CD4-positive, alpha-beta T cell (primary cell): ENCODE data around the gene RPN2. TPM values are rescaled to one million over a fixed set of nuclear protein-coding genes. Genes with fewer than 3 reads are reported as not detected.

Source experiments
- ATAC-seq: fragments of 200-7000 bp; cut with Tn5 transposase; one replicate; pipeline ENCODE4 v1.10.0; 2022; ENCODE audit warnings: mild to moderate bottlenecking; ENCODE audit not compliant: poor library complexity
- CTCF ChIA-PET: fragments of 350-600 bp; sonication (Branson Sonifier 250); formaldehyde crosslinking; loops from one replicate; lab custom pipeline; 2021; ENCODE audit warnings: antibody characterized with exemption, inconsistent platforms; lab: Charles Lee
- POLR2A ChIA-PET: fragments of 350-600 bp; sonication (Branson Sonifier 250); formaldehyde crosslinking; loops from one replicate; lab custom pipeline; 2021; ENCODE audit warnings: antibody characterized with exemption, inconsistent platforms; lab: Charles Lee
- DNase-seq, 14 experiments: peaks; one replicate each; pipeline ENCODE4 v3.0.0-alpha.2; 2013 to 2020; ENCODE audit warnings: mixed read lengths in 2 of 14
- H3K27ac ChIP-seq, 2 donors: one replicate each; pipeline versions ENCODE4 v1.5.1 to v1.7.0; 2013; ENCODE audit warnings: low read length in 2 of 2, low read depth in 1 of 2, mild to moderate bottlenecking in 1 of 2
- H3K27me3 ChIP-seq, 2 experiments: 1 replicate in 1 of 2; 2 replicates in 1 of 2; pipeline versions ENCODE4 v1.6.1 to v1.7.0; 2013; ENCODE audit warnings: low read length in 2 of 2, control low read depth in 1 of 2, mild to moderate bottlenecking in 1 of 2, moderate library complexity in 1 of 2; ENCODE audit not compliant: insufficient read depth in 2 of 2, control insufficient read depth in 1 of 2
- H3K36me3 ChIP-seq: one replicate; pipeline ENCODE4 v1.6.1; 2013; ENCODE audit warnings: low read length, control low read depth; ENCODE audit not compliant: insufficient read depth
- H3K4me1 ChIP-seq: one replicate; pipeline ENCODE4 v1.6.1; 2013; ENCODE audit warnings: low read length, control low read depth; ENCODE audit not compliant: insufficient read depth
- H3K4me3 ChIP-seq: one replicate; pipeline ENCODE4 v1.5.1; 2013; ENCODE audit warnings: mild to moderate bottlenecking, low read length, moderate library complexity
- H3K9me3 ChIP-seq, 2 experiments: 1 replicate in 1 of 2; 2 replicates in 1 of 2; pipeline versions ENCODE4 v1.6.1 to v1.7.0; 2013; ENCODE audit warnings: low read length in 2 of 2, mild to moderate bottlenecking in 2 of 2, control low read depth in 1 of 2, moderate library complexity in 1 of 2; ENCODE audit not compliant: control insufficient read depth in 1 of 2, insufficient read depth in 1 of 2
- H3K27ac Mint-ChIP-seq: one replicate; pipeline ENCODE4 v1.8.0; 2020; ENCODE audit warnings: mixed read lengths
- H3K27me3 Mint-ChIP-seq: one replicate; pipeline ENCODE4 v1.8.0; 2021; ENCODE audit warnings: mixed read lengths
- H3K36me3 Mint-ChIP-seq: one replicate; pipeline ENCODE4 v1.8.0; 2021; ENCODE audit warnings: low read depth, mixed read lengths
- H3K4me1 Mint-ChIP-seq: one replicate; pipeline ENCODE4 v1.8.0; 2021; ENCODE audit warnings: low read depth, mixed read lengths
- H3K4me3 Mint-ChIP-seq: one replicate; pipeline ENCODE4 v1.8.0; 2020; ENCODE audit warnings: mild to moderate bottlenecking, mixed read lengths
- H3K9me3 Mint-ChIP-seq: one replicate; pipeline ENCODE4 v1.8.0; 2020; ENCODE audit warnings: mixed read lengths
- intact Hi-C, 2 experiments: fragments of 100-400 bp; cut with DNase I in 1 of 2; cut with micrococcal nuclease in 1 of 2; formaldehyde crosslinking; loops; one replicate each; pipeline versions ENCODE4 v1.15.1 to v1.9.0; 2023 to 2025; cut with DNase I, micrococcal nuclease
- total RNA-seq, 174 experiments: library from RNA in 2 of 174; stranded (reverse) in 2 of 174; gene quantifications; one replicate each; pipeline ENCODE4 v1.2.3 and lab custom pipeline; 2021 to 2026
- TF ChIP-seq, protein P1 (sequence below): fragments of 200-600 bp; IDR thresholded peaks from one replicate; pipeline ENCODE4 v1.8.0; 2022; ENCODE audit warnings: antibody characterized with exemption, mild to moderate bottlenecking

RPN2 gene
- total RNA-seq, 2 experiments from 2014 or later: 62.8 to 65.8 TPM

- TF ChIP-seq, protein P1, sequence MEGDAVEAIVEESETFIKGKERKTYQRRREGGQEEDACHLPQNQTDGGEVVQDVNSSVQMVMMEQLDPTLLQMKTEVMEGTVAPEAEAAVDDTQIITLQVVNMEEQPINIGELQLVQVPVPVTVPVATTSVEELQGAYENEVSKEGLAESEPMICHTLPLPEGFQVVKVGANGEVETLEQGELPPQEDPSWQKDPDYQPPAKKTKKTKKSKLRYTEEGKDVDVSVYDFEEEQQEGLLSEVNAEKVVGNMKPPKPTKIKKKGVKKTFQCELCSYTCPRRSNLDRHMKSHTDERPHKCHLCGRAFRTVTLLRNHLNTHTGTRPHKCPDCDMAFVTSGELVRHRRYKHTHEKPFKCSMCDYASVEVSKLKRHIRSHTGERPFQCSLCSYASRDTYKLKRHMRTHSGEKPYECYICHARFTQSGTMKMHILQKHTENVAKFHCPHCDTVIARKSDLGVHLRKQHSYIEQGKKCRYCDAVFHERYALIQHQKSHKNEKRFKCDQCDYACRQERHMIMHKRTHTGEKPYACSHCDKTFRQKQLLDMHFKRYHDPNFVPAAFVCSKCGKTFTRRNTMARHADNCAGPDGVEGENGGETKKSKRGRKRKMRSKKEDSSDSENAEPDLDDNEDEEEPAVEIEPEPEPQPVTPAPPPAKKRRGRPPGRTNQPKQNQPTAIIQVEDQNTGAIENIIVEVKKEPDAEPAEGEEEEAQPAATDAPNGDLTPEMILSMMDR: no peak
- Mint-ChIP-seq H3K27ac (no peak overlapping the region), H3K4me3 (no peak overlapping the region), H3K4me1 (peaks cover 8% of the 10 kb centered on the region), H3K36me3 (no peaks in the 10 kb centered on the region), H3K9me3 (no peaks in the 10 kb centered on the region), H3K27me3 (no peaks in the 10 kb centered on the region)
- ChIA-PET POLR2A (no interaction called here), CTCF (no interaction called here)
- Histone ChIP-seq H3K27ac (no peak overlapping the region), H3K36me3 (no peaks in the 10 kb centered on the region), H3K4me3 (no peak overlapping the region), H3K9me3 (no peaks in the 10 kb centered on the region), H3K27me3 (no peaks in the 10 kb centered on the region), H3K4me1 (peaks cover 9% of the 10 kb centered on the region)
- ATAC-seq: no peak
- DNase-seq: no peak
- intact Hi-C loops: no loop called here
Observed at GRCh38 chr20:37273988-37274387, 94.9 kb downstream of the RPN2 start.

GRCh38 chr20:37274851-37275524 is 95.9 kb downstream of the RPN2 start:
- intact Hi-C loops: no loop called here
- CTCF ChIA-PET: no interaction called here

DNA sequence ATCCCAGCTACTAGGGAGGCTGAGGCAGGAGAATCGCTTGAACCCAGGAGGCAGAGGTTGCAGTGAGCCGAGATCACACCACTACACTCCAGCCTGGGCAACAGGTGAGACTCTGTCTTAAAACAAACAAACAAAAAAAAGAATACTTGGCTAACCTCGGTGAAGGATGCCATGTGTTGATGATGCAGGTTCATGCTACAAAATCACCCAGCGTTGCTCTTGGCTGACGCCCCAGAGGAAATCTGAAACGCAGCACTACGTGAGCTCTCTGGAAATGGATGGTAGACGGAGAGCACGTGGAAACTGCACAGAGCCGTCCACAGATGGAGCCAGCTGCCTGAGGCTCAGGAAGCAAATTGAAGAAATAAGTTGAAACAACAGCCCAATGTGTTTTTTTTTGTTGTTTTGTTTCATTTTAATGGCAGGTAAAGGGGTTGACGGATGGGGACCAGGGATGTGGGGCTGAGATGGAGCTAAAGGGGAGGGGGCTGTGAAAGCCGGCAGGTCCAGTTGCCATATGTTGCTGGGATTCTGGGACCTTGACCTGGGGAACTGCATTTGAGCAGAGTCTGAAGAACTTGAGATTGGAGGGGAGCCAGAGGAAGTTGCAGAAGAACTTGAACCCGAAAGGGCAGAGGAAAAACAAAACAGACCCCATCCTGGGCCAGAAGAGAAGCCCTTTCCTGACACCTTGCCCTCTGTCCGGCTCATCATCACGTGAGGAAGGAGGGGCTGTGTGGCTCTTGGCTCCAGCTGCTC is 97.5 kb downstream of the RPN2 start:
- no peaks in the 10 kb centered on the region for H3K9me3 Mint-ChIP-seq
- Histone ChIP-seq H3K36me3 (no peaks in the 10 kb centered on the region), H3K4me1 (peaks cover 6% of the 10 kb centered on the region), H3K9me3 (no peaks in the 10 kb centered on the region), H3K27me3 (no peaks in the 10 kb centered on the region), H3K4me3 (no peak overlapping the region), H3K27ac (no peak overlapping the region)
- H3K36me3 Mint-ChIP-seq: no peaks in the 10 kb centered on the region
- no peak overlapping the region for H3K4me3 Mint-ChIP-seq
- ChIA-PET POLR2A (no interaction called here), CTCF (no interaction called here)
- peak; percentile 84 for ATAC-seq
- no peak overlapping the region for H3K27ac Mint-ChIP-seq
- intact Hi-C loops: no loop called here
- DNase-seq: peak in 3 of 14 experiments; percentile 16 to 61 (median 61)
- no peaks in the 10 kb centered on the region for H3K27me3 Mint-ChIP-seq
- peaks cover 8% of the 10 kb centered on the region for H3K4me1 Mint-ChIP-seq
- TF ChIP-seq, protein P1: no peak

More at GRCh38 chr20:37274851-37275524, 95.9 kb downstream of the RPN2 start:
- H3K27ac ChIP-seq: no peak overlapping the region
- DNase-seq (peak in 3 of 14 experiments; percentile 19 to 52 (median 36)), ATAC-seq (no peak)
- no peaks in the 10 kb centered on the region for H3K27me3 ChIP-seq
- Mint-ChIP-seq H3K4me3 (no peak overlapping the region), H3K27ac (no peak overlapping the region), H3K27me3 (no peaks in the 10 kb centered on the region), H3K4me1 (peaks cover 8% of the 10 kb centered on the region), H3K9me3 (no peaks in the 10 kb centered on the region), H3K36me3 (no peaks in the 10 kb centered on the region)
- peaks cover 9% of the 10 kb centered on the region for H3K4me1 ChIP-seq
- no peaks in the 10 kb centered on the region for H3K9me3 ChIP-seq
- TF ChIP-seq, protein P1: no peak
- H3K4me3 ChIP-seq: no peak overlapping the region
- H3K36me3 ChIP-seq: no peaks in the 10 kb centered on the region
- POLR2A ChIA-PET: no interaction called here
